ENCODE measurements around the gene SLC26A8.
"Not testable (repeated sequence)": the region's sequence is repeated elsewhere in the genome, so short reads cannot be mapped to it uniquely, and the experiment has no call there.

The SLC26A8 gene

GRCh38 chr6:36000451-36000850 lies 24.0 kb downstream of the SLC26A8 start:
- DNase-seq = no peak

DNA sequence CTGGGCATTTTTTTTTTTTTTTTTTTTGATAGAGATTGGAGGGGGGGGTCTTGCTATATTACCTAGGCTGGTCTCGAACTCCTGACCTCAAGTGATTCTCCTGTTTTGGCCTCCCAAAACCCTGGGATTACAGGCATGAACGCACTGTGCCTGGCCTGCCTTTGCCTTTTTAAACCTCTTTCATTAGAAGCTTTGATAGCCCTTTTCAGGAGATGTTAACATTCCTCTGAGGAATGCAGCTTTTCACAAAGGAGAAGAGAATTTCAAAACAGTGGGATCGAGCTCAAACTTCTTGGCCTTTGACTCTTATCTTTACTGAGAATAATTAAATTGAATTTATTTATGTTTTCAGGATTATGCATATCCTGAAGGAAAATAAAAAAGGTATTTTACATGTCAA lies 31.3 kb downstream of the SLC26A8 start:
- no peak for DNase-seq

- DNase-seq = not testable (repeated sequence)
These were observed 36.4 kb downstream of the SLC26A8 start for GRCh38 chr6:35988047-35988446.

DNA sequence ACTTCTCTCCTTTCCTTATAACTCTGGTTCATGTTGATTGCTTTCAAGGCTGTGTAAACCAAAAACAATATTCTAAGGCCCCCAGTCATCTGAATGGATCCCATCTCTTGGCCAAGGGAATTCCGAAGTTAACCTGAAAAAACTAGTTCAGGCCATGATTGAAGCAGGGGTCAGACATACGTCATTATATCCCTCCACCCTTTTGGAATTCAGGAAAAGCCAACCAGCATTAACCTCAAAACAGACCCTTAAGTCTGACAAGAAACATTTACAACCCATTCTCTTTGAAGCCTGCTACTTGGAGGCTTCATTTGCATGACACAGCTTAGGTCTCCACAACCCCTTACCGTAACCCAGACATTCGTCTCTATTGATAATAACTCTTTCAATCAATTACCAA lies 39.7 kb downstream of the SLC26A8 start:
- no peak for DNase-seq

- DNase-seq = no peak
These were observed 43.3 kb downstream of the SLC26A8 start for GRCh38 chr6:35980991-35981645.

GRCh38 chr6:35980126-35980525 lies 44.3 kb downstream of the SLC26A8 start:
- DNase-seq = not testable (repeated sequence)

DNA sequence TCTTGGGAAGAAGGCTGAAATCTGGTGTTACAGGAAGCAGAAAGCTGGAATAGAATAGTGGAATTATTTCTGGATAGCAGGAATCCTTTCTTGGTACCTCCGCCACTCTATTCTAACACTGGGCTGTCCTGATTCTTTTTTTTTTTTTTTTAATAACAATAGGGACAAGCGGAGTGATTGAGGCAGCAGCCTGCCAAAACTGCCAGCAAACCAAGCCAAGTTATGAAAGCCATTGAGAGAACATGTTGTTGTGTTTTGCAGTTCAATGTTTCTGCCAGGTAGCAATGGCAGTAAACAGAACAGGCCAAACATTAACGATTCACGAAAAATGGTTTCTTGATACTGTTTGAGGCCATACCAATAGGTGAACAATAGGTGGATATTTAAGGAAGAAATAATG lies 47.1 kb downstream of the SLC26A8 start:
- no peak for DNase-seq

DNA sequence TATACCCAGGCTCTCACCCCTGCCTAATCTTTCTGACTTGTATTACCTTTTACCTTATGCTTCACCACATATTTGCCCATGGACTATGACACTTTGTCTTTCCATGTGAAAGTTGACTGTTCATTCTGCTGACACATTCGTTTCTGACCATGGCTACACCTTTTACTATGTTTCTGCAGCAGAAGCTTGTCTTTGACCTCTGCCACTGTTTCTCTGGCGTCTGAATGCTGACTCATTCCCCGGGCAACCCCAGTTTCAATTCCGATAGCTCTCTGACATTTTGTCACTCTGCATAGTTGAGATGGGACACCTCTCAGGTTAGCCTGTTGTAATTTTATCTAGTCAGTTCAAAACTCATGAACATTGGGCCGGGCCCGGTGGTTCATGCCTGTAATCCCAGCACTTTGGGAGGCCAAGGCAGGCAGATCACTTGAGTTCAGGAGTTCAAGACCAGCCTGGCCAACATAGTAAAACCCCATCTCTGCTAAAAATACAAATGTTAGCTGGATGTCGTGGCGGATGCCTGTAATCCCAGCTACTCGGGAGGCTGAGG lies 50.7 kb downstream of the SLC26A8 start:
- no peak for DNase-seq

DNA sequence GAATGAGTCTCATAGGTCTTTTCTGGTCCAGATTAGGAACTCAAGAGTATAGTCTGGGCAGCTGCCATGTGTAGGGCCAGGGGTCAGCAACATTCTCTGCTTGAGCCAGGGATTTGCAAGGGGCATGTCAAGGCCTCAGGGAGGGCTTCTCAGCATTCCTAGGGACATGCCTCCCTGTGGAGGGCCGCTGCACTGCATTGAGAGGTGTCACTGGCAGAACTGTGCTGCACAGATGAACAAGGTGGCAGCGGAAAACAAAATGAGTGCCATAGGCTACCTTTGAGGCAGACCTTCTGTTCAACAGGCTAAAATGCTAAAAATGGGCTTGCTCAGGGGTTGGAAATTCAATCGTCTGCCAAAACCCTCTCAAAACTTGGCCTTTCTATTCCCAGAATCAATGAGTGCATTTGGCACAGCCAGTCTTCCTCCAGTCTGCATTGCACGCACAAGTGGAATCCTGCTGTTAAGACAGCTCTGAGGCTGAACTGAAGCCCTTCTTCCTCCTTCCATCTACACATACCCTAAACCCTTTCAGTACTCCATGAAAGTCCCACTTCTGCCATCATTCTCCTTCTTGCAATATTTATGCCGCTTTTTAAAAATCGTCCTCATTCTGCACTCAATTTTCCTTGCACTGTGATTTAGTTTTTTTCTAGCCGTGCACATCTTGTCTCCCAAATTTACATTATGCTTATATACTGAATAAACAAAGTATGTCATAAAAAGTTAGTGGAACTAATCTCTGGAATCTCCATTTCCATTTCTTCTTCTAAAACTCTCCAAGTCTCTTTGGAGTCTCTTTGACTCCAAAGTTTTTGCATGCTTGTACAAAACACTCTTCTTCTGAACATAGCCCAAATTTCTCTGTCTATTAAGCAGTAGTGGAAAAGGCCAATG lies 51.7 kb downstream of the SLC26A8 start:
- DNase-seq = no peak

- no peak for DNase-seq
These were observed 54.3 kb downstream of the SLC26A8 start for GRCh38 chr6:35970181-35970580.

- no peak for DNase-seq
These were observed 54.8 kb downstream of the SLC26A8 start for GRCh38 chr6:35969646-35970045.

DNA sequence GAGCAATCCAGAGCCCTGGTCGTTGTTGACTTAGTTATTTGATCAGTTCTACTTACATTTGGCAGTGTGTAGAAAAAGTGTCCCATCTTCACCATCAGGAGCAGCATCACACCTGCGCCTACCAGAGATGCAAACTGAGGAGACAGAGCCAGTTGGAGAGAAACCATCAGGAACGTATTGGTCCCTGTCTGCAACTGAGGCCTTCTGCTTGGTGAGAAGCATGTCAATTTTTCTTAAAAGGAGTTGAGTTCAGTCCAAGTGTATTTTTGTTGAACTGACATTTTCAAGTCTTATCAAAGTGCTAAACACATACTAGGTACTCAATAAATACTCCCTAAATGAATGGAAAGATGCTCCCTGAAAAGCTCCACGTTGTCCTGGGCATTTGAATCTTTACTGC lies 55.6 kb downstream of the SLC26A8 start:
- no peak for DNase-seq

DNA sequence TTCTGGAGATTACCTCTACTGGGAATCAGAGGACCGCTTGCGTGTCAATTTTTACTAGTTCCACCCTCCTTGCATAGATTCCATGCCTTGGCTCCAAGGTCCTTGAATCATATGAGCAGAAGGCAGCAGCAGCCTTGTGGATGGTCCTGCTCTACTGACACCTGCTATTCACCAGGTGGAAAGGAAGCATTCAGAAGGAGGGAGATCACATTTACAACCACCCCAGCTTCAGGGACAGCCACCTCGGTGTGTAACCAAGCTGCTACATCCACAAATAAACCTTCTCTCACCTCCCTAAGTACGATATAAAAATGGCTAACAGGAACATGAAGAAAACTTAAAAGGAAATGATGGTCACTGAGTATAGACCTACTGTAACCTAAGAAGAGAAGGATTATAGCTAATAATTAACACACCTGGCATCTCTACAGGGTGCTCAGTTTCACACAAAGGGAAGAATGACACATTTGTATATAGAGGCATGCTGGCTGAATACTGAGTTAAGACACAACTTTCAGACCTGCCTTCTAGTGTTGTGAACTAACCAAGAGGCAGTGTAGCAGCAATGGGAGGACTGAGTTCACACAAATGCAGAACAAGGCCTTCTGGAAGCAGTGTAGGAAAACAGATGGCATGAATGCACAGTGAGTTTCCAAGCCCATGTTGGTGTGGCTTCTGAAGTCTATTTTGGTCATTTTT lies 57.2 kb downstream of the SLC26A8 start:
- DNase-seq = no peak

DNA sequence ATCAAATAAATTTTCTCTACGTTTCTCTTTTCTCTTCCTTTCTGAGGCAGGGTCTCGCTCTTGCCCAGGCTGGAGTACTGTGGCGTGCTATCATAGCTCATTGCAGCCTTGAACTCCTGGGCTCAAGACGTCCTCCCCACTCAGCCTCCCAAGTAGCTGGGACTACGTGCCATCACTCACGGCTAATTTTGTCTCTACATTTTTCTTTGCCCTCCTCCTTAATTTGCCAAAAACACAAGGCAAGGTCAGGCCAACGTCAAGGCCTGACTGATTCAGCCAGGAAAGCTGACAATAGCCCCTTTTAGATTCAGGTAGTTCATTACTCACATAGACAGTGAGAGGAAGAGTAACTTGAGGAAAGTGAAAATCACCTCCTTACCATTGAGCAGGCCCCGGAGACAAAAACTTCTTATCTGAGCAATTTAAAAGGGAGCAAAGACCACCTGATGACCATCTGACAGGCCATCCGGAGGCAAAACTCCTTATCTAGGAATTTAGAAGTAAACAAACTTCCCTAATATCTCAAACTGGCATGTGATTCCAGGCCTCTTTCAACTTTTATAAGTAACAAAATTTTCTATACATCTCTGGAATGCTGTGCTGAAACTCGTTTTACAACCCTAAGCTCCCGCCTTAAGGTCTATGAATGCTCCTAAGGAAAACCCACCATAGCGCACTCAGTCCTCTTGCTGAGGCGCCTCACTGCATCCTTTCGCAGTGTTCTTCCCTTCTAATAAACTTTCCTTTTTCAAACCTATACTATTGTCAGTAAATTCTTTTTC lies 61.5 kb downstream of the SLC26A8 start:
- DNase-seq = no peak

DNA sequence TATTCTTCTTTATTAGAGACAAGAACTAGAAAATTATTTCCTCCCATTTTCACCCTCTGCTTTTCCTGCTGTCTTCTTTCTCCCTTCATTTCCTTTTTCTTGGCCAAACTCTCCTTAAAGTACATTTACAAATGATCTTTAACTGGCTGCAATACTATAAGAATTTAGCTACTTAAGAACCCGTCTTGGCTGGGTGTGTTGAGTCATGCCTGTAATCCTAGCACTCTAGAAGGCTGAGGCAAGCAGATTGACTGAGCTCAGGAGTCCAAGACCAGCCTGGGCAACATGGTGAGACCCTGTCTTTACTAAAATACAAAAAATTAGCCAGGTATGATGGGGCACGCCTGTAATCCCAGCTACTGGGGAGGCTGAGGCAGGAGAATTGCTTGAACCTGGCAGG lies 64.3 kb downstream of the SLC26A8 start:
- DNase-seq = no peak

DNA sequence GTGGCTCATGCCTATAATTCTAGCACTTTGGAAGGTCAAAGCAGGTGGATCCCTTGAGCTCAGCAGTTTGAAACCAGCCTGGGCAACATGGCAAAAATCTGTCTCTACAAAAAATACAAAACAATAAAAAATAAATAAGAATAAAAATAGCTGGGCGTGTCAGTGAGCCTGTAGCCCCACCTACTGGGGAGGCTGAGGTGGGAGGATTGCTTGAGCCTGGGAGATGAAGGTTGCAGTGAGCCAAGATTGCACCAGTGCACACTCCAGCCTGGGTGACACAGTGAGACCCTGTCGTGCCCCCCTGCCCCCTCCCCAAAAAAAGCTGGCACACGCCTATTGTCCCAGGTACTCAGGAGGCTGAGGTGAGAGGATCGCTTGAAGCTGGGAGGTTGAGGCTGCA lies 68.5 kb downstream of the SLC26A8 start:
- DNase-seq = no peak

- no peak for DNase-seq
These were observed 68.9 kb downstream of the SLC26A8 start for GRCh38 chr6:35955521-35955920.

DNA sequence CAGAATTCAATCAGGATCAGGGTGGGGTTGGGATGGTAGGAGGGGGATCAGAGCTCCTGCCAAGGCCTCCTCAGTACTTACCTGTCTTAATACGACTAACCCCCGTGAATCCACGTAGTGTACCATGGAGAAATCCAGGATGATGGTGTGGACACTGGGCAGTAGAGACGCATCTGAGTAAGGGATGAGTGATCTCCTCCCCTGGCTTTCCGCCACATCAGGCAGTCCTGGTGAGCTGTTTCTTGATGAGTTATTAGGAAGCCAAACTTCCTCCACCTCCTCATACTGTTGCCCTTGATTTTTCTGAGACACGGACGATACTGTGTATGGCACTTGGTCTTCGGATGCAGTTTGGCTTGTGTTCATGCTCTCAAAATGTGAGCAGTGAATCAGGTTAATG lies 69.4 kb downstream of the SLC26A8 start:
- DNase-seq = no peak

DNA sequence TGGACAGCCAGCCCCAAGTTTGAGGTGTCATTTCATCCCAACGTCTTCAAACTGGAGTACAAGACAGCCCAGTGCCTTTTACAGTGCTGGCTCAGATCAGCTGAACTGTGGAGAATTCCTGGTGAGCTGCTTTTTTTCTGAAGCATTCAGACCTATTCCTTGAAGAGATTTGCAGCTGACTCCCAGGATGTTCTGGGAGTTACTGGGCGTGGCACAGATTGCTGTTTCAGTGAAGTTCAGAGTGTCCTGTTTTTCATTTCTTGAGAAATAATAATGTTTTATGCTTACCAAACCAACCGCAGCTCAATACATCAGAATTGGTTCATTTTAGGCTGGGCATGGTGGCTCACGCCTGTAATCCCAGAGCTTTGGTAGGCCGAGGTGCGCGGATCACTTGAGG lies 70.1 kb downstream of the SLC26A8 start:
- DNase-seq = no peak

GRCh38 chr6:35948725-35949124 lies 75.7 kb downstream of the SLC26A8 start:
- DNase-seq = no peak

DNA sequence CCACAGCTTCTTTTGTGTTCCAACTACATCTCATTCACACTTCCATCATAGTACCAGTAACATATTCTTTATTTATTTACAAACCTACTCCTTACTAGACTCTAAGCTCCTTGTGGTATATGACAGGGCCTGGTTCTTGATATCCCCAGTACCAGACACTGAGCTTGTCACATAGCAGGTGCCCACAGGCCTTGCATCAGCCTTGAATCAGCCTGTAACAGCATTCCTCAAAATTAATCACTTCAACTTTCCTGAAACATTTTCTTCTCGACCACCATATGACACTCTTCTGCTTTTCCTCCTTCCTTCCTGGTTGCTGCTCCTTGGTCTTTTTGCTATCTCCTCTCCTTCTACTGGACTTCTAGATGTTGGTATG lies 78.8 kb downstream of the SLC26A8 start:
- no peak for DNase-seq

GRCh38 chr6:35943390-35943789 lies 81.1 kb downstream of the SLC26A8 start:
- no peak for DNase-seq

GRCh38 chr6:35942355-35942754 lies 82.1 kb downstream of the SLC26A8 start:
- no peak for DNase-seq

Measured in CD4-positive, alpha-beta T cell treated with Interferon alpha-2 for 1 hour (primary cell).